ENCODE data around the gene RAB9A.
"Not testable (repeated sequence)": the region's sequence is repeated elsewhere in the genome, so short reads cannot be mapped to it uniquely, and the experiment has no call there.

Gene RAB9A

GRCh38 chrX:13688958-13689740, at the start of gene RAB9A:
TSS of gene RAB9A (plus strand) at chrX:13689128. CDS start at chrX:13708747, 19,619 bp downstream.
- H3K27ac Mint-ChIP-seq: peak within 1 kb of the TSS; percentile 88
- CTCF ChIA-PET: interaction anchor here (1.5 kb wide), 1 partner anchor 20 kb away, joined by 5 read pairs; no protein-coding TSS in a partner anchor
- no peaks in the 10 kb centered on the region for H3K27me3 Mint-ChIP-seq
- peak within 1 kb of the TSS; percentile 86 for H3K4me3 Mint-ChIP-seq
- peaks cover 4% of the 10 kb centered on the region for H3K36me3 Mint-ChIP-seq
- no peaks in the 10 kb centered on the region for H3K9me3 Mint-ChIP-seq
- DNase-seq: peak; percentile 82
- peaks cover 48% of the 10 kb centered on the region for H3K4me1 Mint-ChIP-seq

GRCh38 chrX:13641684-13642083, 47.2 kb upstream of the RAB9A start:
- H3K9me3 Mint-ChIP-seq, H3K4me1 Mint-ChIP-seq, CTCF ChIA-PET, H3K27ac Mint-ChIP-seq, H3K27me3 Mint-ChIP-seq, DNase-seq, H3K4me3 Mint-ChIP-seq, H3K36me3 Mint-ChIP-seq: not testable (repeated sequence)

GRCh38 chrX:13645464-13646153, 43.3 kb upstream of the RAB9A start:
- no peak overlapping the region for H3K27ac Mint-ChIP-seq
- H3K4me1 Mint-ChIP-seq: peaks cover 6% of the 10 kb centered on the region

GRCh38 chrX:13646154-13646549, 42.8 kb upstream of the RAB9A start:
- peaks cover 6% of the 10 kb centered on the region for H3K4me1 Mint-ChIP-seq
- H3K27me3 Mint-ChIP-seq: no peaks in the 10 kb centered on the region
- no peaks in the 10 kb centered on the region for H3K9me3 Mint-ChIP-seq
- peak; percentile 57 for DNase-seq
- no peaks in the 10 kb centered on the region for H3K36me3 Mint-ChIP-seq
- no peak overlapping the region for H3K4me3 Mint-ChIP-seq
- no peak overlapping the region for H3K27ac Mint-ChIP-seq
- CTCF ChIA-PET: interaction anchor here (0.6 to 3.8 kb wide), 11 partner anchors 36 to 700 kb away, joined by 3 to 75 read pairs (median 4); no protein-coding TSS in a partner anchor

More at GRCh38 chrX:13645464-13646153, 43.3 kb upstream of the RAB9A start:
- CTCF ChIA-PET: interaction anchor here (0.7 to 3.8 kb wide), 10 partner anchors 35 to 699 kb away, joined by 3 to 75 read pairs (median 4); no protein-coding TSS in a partner anchor
- no peaks in the 10 kb centered on the region for H3K27me3 Mint-ChIP-seq
- no peaks in the 10 kb centered on the region for H3K9me3 Mint-ChIP-seq
- no peak overlapping the region for H3K4me3 Mint-ChIP-seq
- no peak for DNase-seq
- no peaks in the 10 kb centered on the region for H3K36me3 Mint-ChIP-seq

- Mint-ChIP-seq H3K9me3 (no peaks in the 10 kb centered on the region), H3K4me1 (peaks cover 13% of the 10 kb centered on the region), H3K27ac (peak overlapping the region; percentile 67), H3K27me3 (no peaks in the 10 kb centered on the region), H3K4me3 (no peak overlapping the region), H3K36me3 (no peaks in the 10 kb centered on the region)
- peak; percentile 32 for DNase-seq
- CTCF ChIA-PET: interaction anchor here (3.8 kb wide), 1 partner anchor 138 kb away, joined by 75 read pairs; no protein-coding TSS in a partner anchor
Measured at GRCh38 chrX:13647709-13648212, 41.2 kb upstream of the RAB9A start.

GRCh38 chrX:13648336-13648735, 40.6 kb upstream of the RAB9A start:
- H3K9me3 Mint-ChIP-seq, H3K27me3 Mint-ChIP-seq, DNase-seq, H3K4me3 Mint-ChIP-seq, H3K27ac Mint-ChIP-seq, CTCF ChIA-PET, H3K36me3 Mint-ChIP-seq: not testable (repeated sequence)
- H3K4me1 Mint-ChIP-seq: peaks cover 14% of the 10 kb centered on the region

GRCh38 chrX:13649838-13650237, 39.1 kb upstream of the RAB9A start:
- no peaks in the 10 kb centered on the region for H3K9me3 Mint-ChIP-seq
- no peaks in the 10 kb centered on the region for H3K27me3 Mint-ChIP-seq
- no peak overlapping the region for H3K4me3 Mint-ChIP-seq
- no peak overlapping the region for H3K27ac Mint-ChIP-seq
- CTCF ChIA-PET: interaction anchor here (0.6 kb wide), 1 partner anchor 48 kb away, joined by 3 read pairs; no protein-coding TSS in a partner anchor
- no peak for DNase-seq
- peaks cover 22% of the 10 kb centered on the region for H3K4me1 Mint-ChIP-seq
- peaks cover under 1% of the 10 kb centered on the region for H3K36me3 Mint-ChIP-seq

GRCh38 chrX:13650318-13650717, 38.6 kb upstream of the RAB9A start:
- no peaks in the 10 kb centered on the region for H3K9me3 Mint-ChIP-seq
- no peak overlapping the region for H3K27ac Mint-ChIP-seq
- no peak for DNase-seq
- CTCF ChIA-PET: interaction anchor here (0.6 kb wide), 1 partner anchor 48 kb away, joined by 3 read pairs; no protein-coding TSS in a partner anchor
- H3K4me1 Mint-ChIP-seq: peaks cover 27% of the 10 kb centered on the region
- H3K27me3 Mint-ChIP-seq: no peaks in the 10 kb centered on the region
- H3K4me3 Mint-ChIP-seq: no peak overlapping the region
- H3K36me3 Mint-ChIP-seq: peaks cover 5% of the 10 kb centered on the region

GRCh38 chrX:13651150-13651549, 37.8 kb upstream of the RAB9A start:
- no peak for DNase-seq
- no peaks in the 10 kb centered on the region for H3K27me3 Mint-ChIP-seq
- no peaks in the 10 kb centered on the region for H3K9me3 Mint-ChIP-seq
- no peak overlapping the region for H3K4me3 Mint-ChIP-seq
- peaks cover 27% of the 10 kb centered on the region for H3K4me1 Mint-ChIP-seq
- CTCF ChIA-PET: no interaction called here
- peaks cover 6% of the 10 kb centered on the region for H3K36me3 Mint-ChIP-seq
- no peak overlapping the region for H3K27ac Mint-ChIP-seq

GRCh38 chrX:13652287-13652793, 36.6 kb upstream of the RAB9A start:
- CTCF ChIA-PET: no interaction called here
- H3K9me3 Mint-ChIP-seq: no peaks in the 10 kb centered on the region
- no peaks in the 10 kb centered on the region for H3K27me3 Mint-ChIP-seq
- H3K4me3 Mint-ChIP-seq: peak overlapping the region; percentile 83
- DNase-seq: no peak
- H3K27ac Mint-ChIP-seq: peak overlapping the region; percentile 99
- peaks cover 13% of the 10 kb centered on the region for H3K36me3 Mint-ChIP-seq
- peaks cover 26% of the 10 kb centered on the region for H3K4me1 Mint-ChIP-seq

- peak; percentile 95 for DNase-seq
- peak within 1 kb of the TSS; percentile 99 for H3K27ac Mint-ChIP-seq
- CTCF ChIA-PET: no interaction called here
- peaks cover 13% of the 10 kb centered on the region for H3K36me3 Mint-ChIP-seq
- no peaks in the 10 kb centered on the region for H3K9me3 Mint-ChIP-seq
- H3K4me3 Mint-ChIP-seq: peak within 1 kb of the TSS; percentile 83
- H3K4me1 Mint-ChIP-seq: peaks cover 24% of the 10 kb centered on the region
- no peaks in the 10 kb centered on the region for H3K27me3 Mint-ChIP-seq
Measured at GRCh38 chrX:13652850-13653693, 35.9 kb upstream of the RAB9A start, which contains the start of gene TCEANC. TSS of gene TCEANC (plus strand) at chrX:13653141. CDS start at chrX:13662509, 9,368 bp downstream.

GRCh38 chrX:13654116-13654515, 34.8 kb upstream of the RAB9A start:
- H3K4me1 Mint-ChIP-seq: peaks cover 31% of the 10 kb centered on the region
- H3K27me3 Mint-ChIP-seq: no peaks in the 10 kb centered on the region
- no peak for DNase-seq
- CTCF ChIA-PET: no interaction called here
- peak overlapping the region; percentile 99 for H3K27ac Mint-ChIP-seq
- H3K9me3 Mint-ChIP-seq: no peaks in the 10 kb centered on the region
- H3K36me3 Mint-ChIP-seq: peaks cover 13% of the 10 kb centered on the region
- H3K4me3 Mint-ChIP-seq: peak overlapping the region; percentile 41

GRCh38 chrX:13655674-13656073, 33.3 kb upstream of the RAB9A start:
- no peak for DNase-seq
- CTCF ChIA-PET: interaction anchor here (2.0 kb wide), 1 partner anchor 94 kb away, joined by 4 read pairs; no protein-coding TSS in a partner anchor
- Mint-ChIP-seq H3K4me1 (peaks cover 32% of the 10 kb centered on the region), H3K36me3 (peaks cover 18% of the 10 kb centered on the region), H3K27ac (peak overlapping the region; percentile 24), H3K27me3 (no peaks in the 10 kb centered on the region), H3K4me3 (no peak overlapping the region), H3K9me3 (no peaks in the 10 kb centered on the region)
